HepG2 (cell line): ENCODE results near the gene ARHGAP10. TPM values are rescaled to one million over a fixed set of nuclear protein-coding genes. Genes with fewer than 3 reads are reported as not detected.
"Not testable (repeated sequence)": the region's sequence is repeated elsewhere in the genome, so short reads cannot be mapped to it uniquely, and the experiment has no call there.

Experiments
- ATAC-seq: fragments of 200-7000 bp; cut with Tn5 transposase; 3 replicates; pipeline ENCODE4 v1.9.1; 2020; ENCODE audit warnings: mild to moderate bottlenecking, moderate library complexity
- BruUV-seq: library from RNA; stranded (reverse); fragments of 400-500 nt; replicated peaks from 2 replicates; lab custom pipeline; 2021; lab: Mats Ljungman, UMichigan
- CTCF ChIA-PET: fragments of 300-600 bp; formaldehyde crosslinking; extraction: SDS; loops from one replicate; lab custom pipeline; 2021; ENCODE audit warnings: low total read pairs, inconsistent platforms, low intra/inter-chr PET ratio; lab: Yijun Ruan, JAX
- POLR2A ChIA-PET: fragments of 350-600 bp; sonication (Branson Sonifier 250); formaldehyde crosslinking; loops from one replicate; lab custom pipeline; 2020; ENCODE audit warnings: antibody characterized with exemption, inconsistent platforms; lab: Yijun Ruan, JAX
- DNase-seq: peaks from one replicate; pipeline ENCODE4 v3.0.0-alpha.2; 2015; ENCODE audit warnings: low spot score
- FAIRE-seq: peaks from 3 replicates; lab custom pipeline; 2011; peaks lifted over from hg19 to GRCh38; lab: Jason Lieb, UNC
- H2AFZ ChIP-seq: one replicate; pipeline ENCODE4 v1.6.1; 2011; ENCODE audit warnings: low read length, inconsistent platforms
- H3K27ac ChIP-seq: fragments of 300-600 bp; 3 replicates; pipeline ENCODE4 v1.8.0; 2011; ENCODE audit warnings: mixed run types, mild to moderate bottlenecking, mixed read lengths, low read length, inconsistent platforms; ENCODE audit not compliant: insufficient read depth; ENCODE audit errors: extremely low read length
- H3K27me3 ChIP-seq, 2 experiments: fragments of 200-600 bp in 1 of 2; 2 replicates in 1 of 2; 3 replicates in 1 of 2; pipeline versions ENCODE4 v1.6.0 to v1.8.0; 2011; ENCODE audit warnings: low read length in 2 of 2, mild to moderate bottlenecking in 2 of 2, moderate library complexity in 2 of 2, inconsistent platforms in 1 of 2; ENCODE audit not compliant: insufficient read depth in 2 of 2, control insufficient read depth in 1 of 2
- H3K36me3 ChIP-seq, 2 experiments: fragments of 200-600 bp in 1 of 2; replicated peaks in 1 of 2; 2 replicates in 1 of 2; 3 replicates in 1 of 2; pipeline versions ENCODE4 v1.5.1 to v1.8.0; 2011; ENCODE audit warnings: low read length in 2 of 2, inconsistent platforms in 1 of 2; ENCODE audit not compliant: insufficient read depth in 2 of 2, control insufficient read depth in 1 of 2
- H3K4me1 ChIP-seq: 2 replicates; pipeline ENCODE4 v1.5.1; 2012; ENCODE audit warnings: low read length, inconsistent platforms; ENCODE audit not compliant: insufficient read depth
- H3K4me2 ChIP-seq: 2 replicates; pipeline ENCODE4 v1.6.0; 2011; ENCODE audit warnings: low read depth, low read length, inconsistent platforms
- H3K4me3 ChIP-seq, 3 experiments: fragments of 200-600 bp in 1 of 3; sonication (generic), shearing (Covaris generic) in 1 of 3; replicated peaks in 1 of 3; 2 replicates each; pipeline ENCODE4 v1.5.1; 2011 to 2016; ENCODE audit warnings: low read length in 3 of 3, inconsistent platforms in 2 of 3, low read depth in 2 of 3, mild to moderate bottlenecking in 2 of 3, control low read depth in 1 of 3, mixed read lengths in 1 of 3; ENCODE audit not compliant: insufficient read depth in 1 of 3
- H3K79me2 ChIP-seq: one replicate; pipeline ENCODE4 v1.6.1; 2011; ENCODE audit warnings: low read length, inconsistent platforms; ENCODE audit not compliant: insufficient read depth
- H3K9ac ChIP-seq: 2 replicates; pipeline ENCODE4 v1.6.0; 2011; ENCODE audit warnings: mild to moderate bottlenecking, low read depth, low read length, inconsistent platforms; ENCODE audit not compliant: insufficient read depth
- H3K9me3 ChIP-seq: 2 replicates; pipeline ENCODE4 v1.5.1; 2012; ENCODE audit warnings: mild to moderate bottlenecking, low read length
- H4K20me1 ChIP-seq: 2 replicates; pipeline ENCODE4 v1.6.0; 2011; ENCODE audit warnings: inconsistent platforms, mild to moderate bottlenecking, low read length, moderate library complexity; ENCODE audit not compliant: insufficient read depth
- NCOA5 ChIP-seq: sonication (generic); formaldehyde crosslinking; IDR thresholded peaks from 2 replicates; pipeline ENCODE4 v1.4.0; 2020; ENCODE audit warnings: missing genetic modification reagents
- TP53 ChIP-seq: sonication (generic); formaldehyde crosslinking; conservative IDR thresholded peaks from 2 replicates; pipeline ENCODE4 v1.4.0; 2020; ENCODE audit warnings: missing genetic modification reagents
- ZBTB2 ChIP-seq: sonication (generic); formaldehyde crosslinking; IDR thresholded peaks from 2 replicates; pipeline ENCODE4 v1.8.0; 2022; ENCODE audit warnings: low read depth, missing genetic modification reagents
- ZNF850 ChIP-seq: sonication (generic); formaldehyde crosslinking; conservative IDR thresholded peaks from 2 replicates; pipeline ENCODE4 v1.9.0; 2021; ENCODE audit warnings: mild to moderate bottlenecking, missing genetic modification reagents
- WGBS: methylation state at CpG from one replicate; pipeline ENCODE4 v1.1.6; 2017; ENCODE audit warnings: low lambda C conversion rate; 5-methylcytosine and 5-hydroxymethylcytosine counted together
- in situ Hi-C: cut with HindIII; loops from 2 replicates; pipeline ENCODE4 v1.10.0; 2017; ENCODE audit warnings: low pct_unique_long_range_greater_than_20kb; ENCODE audit not compliant: extremely low pct_ligation_motif_present
- intact Hi-C: fragments of 100-400 bp; cut with micrococcal nuclease; formaldehyde crosslinking; loops from one replicate; pipeline ENCODE4 v1.10.0; 2022; ENCODE audit not compliant: unreplicated experiment
- polyA plus RNA-seq, 8 experiments: library from polyadenylated mRNA; depleted of rRNA in 3 of 8; stranded (reverse) in 7 of 8; unstranded in 1 of 8; fragments of >200 nt; fragmentation: Illumina TruSeq in 4 of 8; extraction: Trizol in 4 of 8; gene quantifications; 2 replicates each; pipeline versions ENCODE4 v1.2.1 to v1.2.3, GENCODE V29; 2011 to 2016; ENCODE audit warnings: low read depth in 4 of 8, missing spikeins in 1 of 8, mixed read lengths in 1 of 8; ENCODE audit not compliant: insufficient read depth in 1 of 8
- total RNA-seq, 5 experiments: library from RNA; depleted of rRNA; stranded (reverse); fragments of >200 nt; fragmentation: Illumina TruSeq; extraction: Trizol; gene quantifications; 2 replicates each; pipeline ENCODE4 v1.2.3, GENCODE V29; 2016; ENCODE audit warnings: low read depth in 1 of 5

The ARHGAP10 gene
- total and polyA plus RNA-seq, 2 of the 13 experiments (the other 11 are each of a cell fraction or from before 2014, with no cell fraction given), result 0.45 to 1.6 TPM

DNA sequence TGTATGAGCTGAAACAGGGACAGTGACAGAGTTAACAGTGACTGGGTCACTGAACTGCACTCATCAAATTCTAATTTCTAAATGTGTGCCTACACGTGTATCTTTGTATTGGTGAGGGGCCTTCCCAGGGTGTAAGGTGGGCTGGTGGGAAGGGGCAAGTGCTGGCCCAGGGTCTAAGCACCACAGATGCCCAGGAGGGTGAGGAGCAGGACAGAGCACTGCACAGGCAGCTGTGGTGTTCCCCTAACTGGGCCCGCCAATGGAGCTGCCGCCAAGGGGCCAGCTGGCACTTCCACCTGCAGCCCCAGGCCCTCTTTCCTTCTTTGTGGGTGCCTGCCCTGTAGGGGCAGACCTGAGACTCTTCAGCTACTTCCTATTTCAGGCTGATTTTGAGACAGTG, 349.9 kb downstream of the ARHGAP10 start:
- POLR2A ChIA-PET, result no interaction called here
- Histone ChIP-seq H3K4me2 (no peak overlapping the region), H3K9me3 (no peaks in the 10 kb centered on the region; the same call in 1 of the 2 replicates), H3K4me3 (no peak overlapping the region), H3K36me3 (no peaks in the 10 kb centered on the region), H4K20me1 (no peaks in the 10 kb centered on the region), H2AFZ (no peak overlapping the region), H3K9ac (no peak overlapping the region), H3K27ac (no peak overlapping the region), H3K4me1 (no peaks in the 10 kb centered on the region)
- in situ Hi-C loops, result no loop called here
- no peak for TF ChIP-seq TP53
- no peak for TF ChIP-seq ZBTB2
- no peak for TF ChIP-seq NCOA5 (CRISPR knock-in tag)
- TF ChIP-seq ZNF850 (CRISPR knock-in tag), result no peak
- TF ChIP-seq, all 625 proteins: peak for 0
- WGBS, result no CpG with 5 or more reads among the region's 3 CpGs
- H3K79me2 ChIP-seq, result no peaks in the 10 kb centered on the region
- CTCF ChIA-PET, result no interaction called here
- FAIRE-seq, result no peak
- DNase-seq, result no peak
- H3K27me3 ChIP-seq, result no peaks in the 10 kb centered on the region
- intact Hi-C loops, result no loop called here
- ATAC-seq, result no peak
- BruUV-seq, result no TSS peak

DNA sequence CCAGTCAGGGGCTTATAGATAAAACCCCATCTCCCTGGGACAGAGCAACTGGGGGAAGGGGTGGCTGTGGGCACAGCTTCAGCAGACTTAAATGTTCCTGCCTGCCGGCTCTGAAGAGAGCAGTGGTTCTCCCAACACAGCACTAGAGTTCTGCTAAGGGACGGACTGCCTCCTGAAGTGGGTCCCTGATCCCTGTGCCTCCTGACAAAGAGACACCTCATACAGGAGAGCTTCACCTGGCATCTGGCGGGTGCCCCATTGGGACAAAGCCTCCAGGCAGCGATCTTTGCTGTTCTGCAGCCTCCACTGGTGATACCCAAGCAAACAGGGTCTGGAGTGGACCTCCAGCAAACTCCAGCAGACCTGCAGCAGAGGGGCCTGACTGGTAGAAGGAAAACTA, 351.2 kb downstream of the ARHGAP10 start:
- H4K20me1 ChIP-seq, H3K9me3 ChIP-seq, intact Hi-C loops, H3K36me3 ChIP-seq, H2AFZ ChIP-seq, H3K9ac ChIP-seq, H3K27me3 ChIP-seq, CTCF ChIA-PET, H3K79me2 ChIP-seq, H3K4me3 ChIP-seq, FAIRE-seq, DNase-seq, ATAC-seq, BruUV-seq, in situ Hi-C loops, POLR2A ChIA-PET, H3K4me2 ChIP-seq, H3K4me1 ChIP-seq, H3K27ac ChIP-seq: not testable (repeated sequence)
- 15% methylated on average over 2 of the region's 4 CpGs for WGBS
